SIG-M5 treated with dmso at 0.1 percent for 504 hours (cell line): Measurements from ENCODE around the gene YAP1.
"Not testable (repeated sequence)": the region's sequence is repeated elsewhere in the genome, so short reads cannot be mapped to it uniquely, and the experiment has no call there.

Experiments used
- DNase-seq: peaks from one replicate; lab custom pipeline; 2025; ENCODE audit not compliant: unreplicated experiment; lab: John Stamatoyannopoulos, UW

Gene YAP1

DNA sequence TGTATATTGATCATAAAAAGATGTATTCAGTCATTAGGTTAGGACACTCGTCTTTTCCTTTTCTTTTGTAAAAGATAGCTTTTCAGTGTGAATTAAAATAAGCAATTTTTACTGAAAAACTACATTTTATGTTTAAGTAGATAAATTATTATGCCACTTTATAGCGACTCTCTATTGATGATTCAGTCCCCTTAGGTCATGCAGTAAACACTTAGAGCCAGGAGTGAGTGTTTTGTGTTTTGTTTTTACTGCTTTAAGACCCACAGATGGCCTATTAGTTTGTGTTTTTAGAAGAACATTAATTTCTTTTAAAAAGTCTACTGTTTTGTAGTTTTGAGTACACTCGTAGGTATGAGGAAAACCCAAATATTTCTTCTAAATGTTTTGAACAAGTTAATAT is 86.6 kb downstream of the YAP1 start:
- DNase-seq = no peak

- no peak for DNase-seq
Observed at GRCh38 chr11:102197670-102198139, 87.5 kb downstream of the YAP1 start.

GRCh38 chr11:102199673-102200072 is 89.4 kb downstream of the YAP1 start:
- no peak for DNase-seq

DNA sequence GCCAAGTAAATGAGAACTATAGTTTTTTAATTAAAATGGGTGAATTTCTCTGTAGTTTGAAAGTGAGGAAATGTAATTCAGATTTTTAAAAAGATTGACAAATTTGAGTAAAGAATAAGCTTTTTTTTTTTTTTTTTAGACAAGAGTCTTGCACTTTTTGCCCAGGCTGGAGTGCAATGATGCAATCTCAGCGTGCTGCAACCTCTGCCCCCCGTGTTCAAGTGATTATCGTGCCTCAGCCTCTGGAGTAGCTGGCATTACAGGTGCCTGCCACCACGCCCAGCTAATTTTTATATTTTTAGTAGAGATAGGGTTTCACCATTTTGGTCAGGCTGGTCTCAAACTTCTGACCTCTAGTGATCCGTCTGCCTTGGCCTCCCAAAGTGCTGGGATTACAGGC is 90.1 kb downstream of the YAP1 start:
- not testable (repeated sequence) for DNase-seq

GRCh38 chr11:102201776-102202175 is 91.5 kb downstream of the YAP1 start:
- DNase-seq = no peak

DNA sequence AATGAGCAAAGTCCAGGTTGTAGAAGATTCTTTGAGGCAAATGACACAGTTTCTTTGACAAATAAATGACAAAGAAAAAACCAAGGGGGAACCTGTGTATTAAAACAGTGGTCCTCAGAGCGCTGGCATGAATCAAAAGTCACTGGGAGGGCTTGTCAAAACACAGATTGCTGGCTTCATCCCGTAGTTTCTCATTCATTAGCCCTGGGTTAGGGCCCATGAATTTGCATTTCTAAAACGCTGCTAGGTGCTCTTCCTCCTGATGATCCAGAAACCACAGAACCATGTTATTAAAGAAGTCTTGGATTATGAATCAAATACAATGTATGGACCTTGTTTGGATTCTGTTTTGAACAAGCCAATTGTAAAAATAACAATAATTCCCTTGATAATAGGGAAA is 92.7 kb downstream of the YAP1 start:
- DNase-seq = no peak

DNA sequence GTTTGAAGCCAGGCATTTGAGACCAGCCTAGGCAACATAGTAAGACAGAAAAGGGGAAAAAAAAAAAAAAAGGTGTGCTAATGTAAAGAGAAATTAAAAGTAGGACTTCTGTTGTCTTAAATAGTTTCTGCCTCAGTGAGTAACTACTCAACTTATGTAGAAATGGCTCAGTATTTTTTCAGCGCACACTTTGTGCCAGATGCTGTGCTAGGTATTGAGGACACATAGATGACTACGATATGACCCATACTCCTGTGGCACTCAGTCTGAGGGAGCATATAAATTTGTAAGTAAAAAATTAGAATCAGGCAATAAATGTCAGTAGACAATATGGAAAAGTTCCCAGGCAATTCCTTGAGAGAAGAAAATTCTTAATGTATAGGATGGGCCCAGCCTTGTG is 93.9 kb downstream of the YAP1 start:
- DNase-seq = no peak

GRCh38 chr11:102205805-102206204 is 95.6 kb downstream of the YAP1 start:
- no peak for DNase-seq

DNA sequence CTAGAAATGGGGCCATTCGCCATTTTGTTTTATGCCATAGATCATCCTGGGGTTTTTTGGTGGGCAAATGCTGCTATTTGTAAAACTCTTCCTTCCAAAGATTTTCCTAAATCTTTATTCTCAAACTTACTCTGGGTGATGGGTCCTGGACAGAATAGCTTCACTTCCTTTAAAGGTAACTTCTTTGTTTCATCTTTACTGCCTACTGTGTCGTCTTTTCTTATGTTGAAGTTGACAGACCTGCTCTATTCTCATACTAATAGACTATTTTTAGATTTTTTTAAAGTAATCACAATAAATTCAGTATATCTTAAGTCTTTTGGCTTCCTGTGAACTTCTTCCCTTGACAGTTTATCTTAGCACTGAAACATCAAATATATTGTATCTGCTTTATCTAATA is 98.6 kb downstream of the YAP1 start:
- DNase-seq = no peak

DNA sequence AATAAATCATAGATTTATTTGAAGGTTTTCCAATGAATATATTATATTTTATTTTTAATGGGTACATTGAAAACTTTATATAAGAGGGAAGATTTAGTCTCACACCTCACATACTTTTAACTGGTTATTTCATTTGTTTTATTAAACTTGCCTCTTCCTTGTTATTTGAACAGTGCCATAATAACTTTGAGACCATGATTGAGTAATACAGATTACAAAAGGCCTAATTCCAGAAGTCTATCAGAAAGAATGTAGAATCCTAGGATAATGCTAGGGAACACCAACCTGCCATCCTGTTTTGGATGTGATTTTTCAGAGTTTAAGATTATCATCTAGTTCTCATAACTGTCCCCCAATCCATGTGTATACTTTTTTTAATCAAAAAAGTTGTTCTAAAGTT is 104.4 kb downstream of the YAP1 start:
- no peak for DNase-seq

GRCh38 chr11:102216433-102217075 is 106.3 kb downstream of the YAP1 start:
- no peak for DNase-seq

DNA sequence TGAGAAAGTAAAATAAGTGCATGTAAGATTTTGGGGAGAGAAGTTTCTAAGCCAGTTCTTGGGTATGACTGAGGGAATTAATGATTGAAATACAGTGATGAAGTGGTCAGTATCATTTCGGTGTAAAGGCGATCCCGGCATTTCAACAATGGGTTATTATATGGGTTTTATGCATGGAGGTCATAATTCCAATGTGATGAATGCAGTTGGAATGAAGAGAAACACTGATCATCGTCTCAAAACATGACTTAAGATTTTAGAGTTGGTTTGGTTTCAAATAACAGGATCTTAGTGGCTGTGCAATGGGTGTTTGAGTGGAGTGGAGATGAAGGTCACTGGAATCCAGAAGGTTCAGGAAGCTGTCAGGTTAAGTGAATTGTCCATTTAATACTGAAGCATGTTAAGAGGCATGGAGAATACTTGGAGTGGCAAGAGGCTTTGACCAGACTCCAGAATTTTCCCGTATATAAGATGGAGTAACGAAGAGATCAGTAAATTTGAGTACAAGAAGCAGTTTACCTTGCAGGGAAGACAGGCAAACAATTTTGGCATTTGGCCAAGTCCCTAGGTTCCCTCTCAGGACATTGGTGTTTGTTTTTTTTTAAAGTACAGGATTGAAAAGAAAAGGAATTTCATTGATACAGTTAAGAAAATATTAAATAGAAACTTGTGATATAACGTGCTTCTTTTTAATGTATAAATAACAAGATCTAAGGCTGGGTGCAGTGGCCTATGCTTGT is 110.7 kb downstream of the YAP1 start:
- no peak for DNase-seq

DNA sequence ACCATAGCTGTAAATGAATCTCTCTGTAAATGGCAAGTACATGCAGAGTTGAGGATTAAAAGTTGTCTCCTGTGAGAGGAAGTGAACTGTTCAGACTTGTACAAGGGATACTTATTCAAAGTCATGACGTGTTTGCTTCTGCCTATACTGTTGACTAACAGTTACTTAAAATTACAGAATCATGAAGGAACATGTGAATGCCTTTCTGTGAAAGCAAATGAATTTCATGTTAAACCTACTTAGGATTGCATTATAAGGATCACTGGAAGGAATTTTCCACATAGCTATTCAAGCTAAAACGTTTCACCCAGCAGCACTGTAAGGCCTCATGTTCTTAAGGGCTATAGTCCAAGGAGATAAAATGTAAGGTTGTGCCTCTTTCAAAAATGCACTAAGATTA is 113.6 kb downstream of the YAP1 start:
- no peak for DNase-seq

DNA sequence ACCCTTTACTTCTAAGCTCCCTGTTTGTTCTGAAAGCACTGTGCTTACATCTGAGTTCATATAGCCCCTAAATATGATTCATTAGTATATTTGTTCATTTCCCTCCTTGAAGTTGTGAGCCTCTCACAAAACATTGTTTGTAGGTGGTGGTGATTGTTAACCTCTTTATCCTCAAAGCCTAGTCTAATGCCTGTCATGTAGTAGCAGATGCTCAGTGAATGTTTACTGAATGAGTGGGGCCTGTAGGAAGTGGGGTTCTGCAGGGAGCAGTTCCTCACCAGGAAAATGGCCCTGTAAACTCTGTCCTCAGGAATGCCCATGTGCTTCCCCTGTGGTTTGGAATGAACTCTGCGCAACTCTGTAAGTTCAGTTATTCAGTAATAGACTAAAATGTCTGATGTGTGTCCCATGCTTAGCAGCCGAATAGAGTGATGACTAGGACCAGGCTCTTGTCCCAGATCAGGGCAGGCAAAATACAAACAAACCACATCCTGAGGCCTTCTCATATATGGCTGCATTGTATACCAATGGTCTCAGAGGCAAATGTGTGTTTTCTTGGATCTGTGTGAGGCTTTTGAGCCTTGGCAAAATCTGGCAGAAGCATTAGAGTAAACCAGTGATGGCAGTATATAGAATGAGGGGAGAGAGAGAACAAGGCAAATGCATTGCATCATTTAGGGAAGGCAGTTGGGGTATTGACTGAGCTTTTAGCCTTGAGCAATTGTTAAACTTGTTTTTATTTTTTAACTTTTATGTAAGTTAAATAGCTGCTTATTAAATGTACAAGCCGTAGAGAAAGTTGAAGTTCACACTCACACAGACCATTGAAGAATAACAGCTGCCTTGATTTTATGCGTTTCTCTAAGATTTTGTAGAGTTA is 115.7 kb downstream of the YAP1 start:
- no peak for DNase-seq

GRCh38 chr11:102226702-102227490 is 116.6 kb downstream of the YAP1 start:
- DNase-seq = no peak

DNA sequence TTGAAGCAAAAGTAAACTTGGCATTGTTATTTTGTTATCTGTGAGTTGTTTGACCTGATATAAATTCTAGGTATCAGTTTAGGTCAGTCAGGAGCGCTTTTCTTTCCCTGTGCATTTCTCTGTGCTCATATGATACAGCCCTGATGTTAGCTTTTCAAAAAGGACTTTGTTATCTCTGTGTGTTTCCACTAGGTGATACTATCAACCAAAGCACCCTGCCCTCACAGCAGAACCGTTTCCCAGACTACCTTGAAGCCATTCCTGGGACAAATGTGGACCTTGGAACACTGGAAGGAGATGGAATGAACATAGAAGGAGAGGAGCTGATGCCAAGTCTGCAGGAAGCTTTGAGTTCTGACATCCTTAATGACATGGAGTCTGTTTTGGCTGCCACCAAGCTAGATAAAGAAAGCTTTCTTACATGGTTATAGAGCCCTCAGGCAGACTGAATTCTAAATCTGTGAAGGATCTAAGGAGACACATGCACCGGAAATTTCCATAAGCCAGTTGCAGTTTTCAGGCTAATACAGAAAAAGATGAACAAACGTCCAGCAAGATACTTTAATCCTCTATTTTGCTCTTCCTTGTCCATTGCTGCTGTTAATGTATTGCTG is 119.4 kb downstream of the YAP1 start:
- DNase-seq = no peak

DNA sequence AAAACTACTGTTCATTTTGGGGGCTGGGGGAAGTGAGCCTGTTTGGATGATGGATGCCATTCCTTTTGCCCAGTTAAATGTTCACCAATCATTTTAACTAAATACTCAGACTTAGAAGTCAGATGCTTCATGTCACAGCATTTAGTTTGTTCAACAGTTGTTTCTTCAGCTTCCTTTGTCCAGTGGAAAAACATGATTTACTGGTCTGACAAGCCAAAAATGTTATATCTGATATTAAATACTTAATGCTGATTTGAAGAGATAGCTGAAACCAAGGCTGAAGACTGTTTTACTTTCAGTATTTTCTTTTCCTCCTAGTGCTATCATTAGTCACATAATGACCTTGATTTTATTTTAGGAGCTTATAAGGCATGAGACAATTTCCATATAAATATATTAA is 119.9 kb downstream of the YAP1 start:
- DNase-seq = no peak

- DNase-seq = no peak
Observed at GRCh38 chr11:102230911-102231310, 120.7 kb downstream of the YAP1 start.

GRCh38 chr11:102234779-102235439 is 124.7 kb downstream of the YAP1 start:
- no peak for DNase-seq
